ENCODE measurements around the gene ELMOD1.
A peak's percentile ranks its signal among the peaks of the same experiment; 100 is the strongest.

Gene ELMOD1

DNA sequence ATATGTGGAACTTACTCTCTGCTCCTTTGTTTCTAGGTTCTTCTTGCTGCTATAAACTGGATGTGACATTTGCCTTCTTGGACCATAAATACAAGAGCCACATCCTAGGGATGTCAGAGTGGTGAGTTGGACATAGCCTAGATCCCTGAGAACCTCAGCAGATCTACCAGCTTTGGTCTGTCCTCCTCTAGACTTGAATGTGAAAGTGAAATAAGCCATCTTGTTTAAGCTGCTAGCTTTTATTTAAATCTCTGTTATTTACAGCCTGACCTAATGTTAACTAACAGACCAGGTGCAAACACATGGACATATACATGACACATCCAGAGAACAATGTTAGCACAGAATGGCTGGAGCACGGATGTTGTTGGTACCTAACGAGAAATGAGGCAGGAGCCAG, 85.0 kb downstream of the ELMOD1 start:
- H3K9me3 ChIP-seq, result no peaks in the 10 kb centered on the region
- in situ Hi-C loops (cut with MboI; ENCODE audit: low sequenced_read_pairs), result no loop called here
- no peaks in the 10 kb centered on the region for H3K4me1 ChIP-seq
- no peaks in the 10 kb centered on the region for H3K36me3 ChIP-seq (replicated peaks)
- H3K27me3 ChIP-seq (ENCODE audit: low read depth), result no peaks in the 10 kb centered on the region
- H3K4me3 ChIP-seq, result no peak overlapping the region
- no peak for DNase-seq (ENCODE audit: low spot score in 2 of 2)

DNA sequence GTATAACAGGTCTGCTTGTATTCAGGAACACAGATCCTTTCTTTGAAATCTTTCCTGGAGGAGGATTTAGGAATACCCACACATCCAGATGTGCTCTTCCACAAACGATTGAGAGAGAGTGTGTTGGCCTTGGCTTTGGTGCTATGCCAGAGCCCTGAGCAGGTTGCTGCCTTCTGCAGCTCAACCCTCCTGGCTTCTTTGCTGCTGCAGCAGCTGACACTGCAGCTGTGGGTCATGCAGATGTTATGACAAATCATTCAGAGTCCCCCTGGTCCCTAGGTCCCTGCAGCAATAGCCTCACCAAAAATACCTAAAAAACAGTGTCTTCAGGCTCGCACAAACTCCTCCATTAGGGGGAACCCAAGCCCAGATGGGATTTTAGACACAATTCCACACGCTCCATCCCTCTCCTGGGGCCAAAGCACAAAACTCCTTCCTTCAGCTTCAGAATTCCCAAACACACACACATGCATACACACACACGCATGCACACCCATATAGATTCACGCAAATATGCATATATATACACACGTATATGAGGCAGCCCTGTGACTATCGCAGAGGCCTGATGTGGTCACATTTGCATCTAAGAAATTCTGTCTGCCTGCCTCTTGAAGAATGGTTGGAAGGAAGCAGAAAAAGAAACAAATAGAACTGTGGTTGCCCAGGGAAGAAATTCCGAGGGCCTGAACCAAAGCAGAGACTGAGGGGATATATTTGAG, 85.5 kb downstream of the ELMOD1 start:
- Histone ChIP-seq H3K36me3 (replicated peaks) (no peaks in the 10 kb centered on the region), H3K9me3 (no peaks in the 10 kb centered on the region), H3K27me3 (ENCODE audit: low read depth) (no peaks in the 10 kb centered on the region), H3K4me3 (no peak overlapping the region), H3K4me1 (no peaks in the 10 kb centered on the region)
- DNase-seq (ENCODE audit: low spot score in 2 of 2), result no peak
- in situ Hi-C loops (cut with MboI; ENCODE audit: low sequenced_read_pairs), result no loop called here

DNA sequence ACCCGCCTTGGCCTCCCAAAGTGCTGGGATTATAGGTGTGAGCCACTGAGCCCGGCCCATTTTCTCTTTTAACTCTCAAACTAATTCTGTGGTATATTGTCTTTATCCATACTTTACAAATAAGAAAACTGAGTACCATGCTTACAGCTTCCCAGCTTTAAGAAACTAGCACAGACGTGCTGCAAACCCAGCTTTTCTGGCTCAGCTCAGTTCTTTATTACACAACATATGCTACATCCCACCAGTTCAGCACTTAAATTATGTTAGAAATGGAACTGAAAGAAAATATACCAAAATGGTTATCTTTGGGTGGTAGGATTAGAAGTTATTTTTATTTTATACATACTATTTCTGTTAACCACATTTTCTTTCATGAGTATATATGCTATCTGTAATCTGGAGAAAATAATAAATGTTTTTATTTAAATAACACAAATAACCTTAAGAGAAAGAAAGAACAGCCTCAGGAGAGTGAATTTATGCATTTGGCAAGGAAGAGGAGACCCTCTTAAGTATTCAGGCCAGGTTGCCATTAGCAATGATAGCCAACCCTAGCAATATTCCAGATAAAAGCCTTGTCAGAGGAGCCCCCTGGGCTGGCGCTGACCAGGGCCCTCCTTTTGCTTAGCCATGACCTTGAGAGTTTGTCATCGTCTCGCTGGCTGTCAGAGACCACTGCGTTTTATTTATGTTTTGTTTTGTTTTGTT, 87.1 kb downstream of the ELMOD1 start:
- DNase-seq (ENCODE audit: low spot score in 2 of 2), result no peak

DNA sequence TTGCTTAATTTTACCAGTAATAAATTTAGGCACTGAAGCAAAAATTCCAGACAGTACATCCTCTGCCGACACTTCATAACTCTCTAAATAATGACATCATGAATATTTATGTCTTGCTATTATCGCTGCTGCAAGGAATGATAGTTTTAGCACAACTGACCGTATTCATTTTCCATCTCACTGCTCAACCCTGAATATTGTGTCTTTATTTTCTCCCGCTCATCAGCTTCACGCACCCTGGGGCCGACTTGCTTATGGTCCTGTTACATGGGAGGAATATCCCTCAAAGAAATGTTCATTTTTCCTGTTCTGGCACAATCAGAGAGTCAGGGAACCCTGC, 87.7 kb downstream of the ELMOD1 start:
- DNase-seq (ENCODE audit: low spot score in 2 of 2), result no peak
- Histone ChIP-seq H3K9me3 (no peaks in the 10 kb centered on the region), H3K4me1 (no peaks in the 10 kb centered on the region), H3K36me3 (replicated peaks) (no peaks in the 10 kb centered on the region), H3K27me3 (ENCODE audit: low read depth) (no peaks in the 10 kb centered on the region), H3K4me3 (no peak overlapping the region)
- in situ Hi-C loops (cut with MboI; ENCODE audit: low sequenced_read_pairs), result no loop called here

More for the DNA sequence above, 87.1 kb downstream of the ELMOD1 start:
- in situ Hi-C loops (cut with MboI; ENCODE audit: low sequenced_read_pairs), result no loop called here
- Histone ChIP-seq H3K36me3 (replicated peaks) (no peaks in the 10 kb centered on the region), H3K4me3 (no peak overlapping the region), H3K9me3 (no peaks in the 10 kb centered on the region), H3K4me1 (no peaks in the 10 kb centered on the region), H3K27me3 (ENCODE audit: low read depth) (no peaks in the 10 kb centered on the region)

DNA sequence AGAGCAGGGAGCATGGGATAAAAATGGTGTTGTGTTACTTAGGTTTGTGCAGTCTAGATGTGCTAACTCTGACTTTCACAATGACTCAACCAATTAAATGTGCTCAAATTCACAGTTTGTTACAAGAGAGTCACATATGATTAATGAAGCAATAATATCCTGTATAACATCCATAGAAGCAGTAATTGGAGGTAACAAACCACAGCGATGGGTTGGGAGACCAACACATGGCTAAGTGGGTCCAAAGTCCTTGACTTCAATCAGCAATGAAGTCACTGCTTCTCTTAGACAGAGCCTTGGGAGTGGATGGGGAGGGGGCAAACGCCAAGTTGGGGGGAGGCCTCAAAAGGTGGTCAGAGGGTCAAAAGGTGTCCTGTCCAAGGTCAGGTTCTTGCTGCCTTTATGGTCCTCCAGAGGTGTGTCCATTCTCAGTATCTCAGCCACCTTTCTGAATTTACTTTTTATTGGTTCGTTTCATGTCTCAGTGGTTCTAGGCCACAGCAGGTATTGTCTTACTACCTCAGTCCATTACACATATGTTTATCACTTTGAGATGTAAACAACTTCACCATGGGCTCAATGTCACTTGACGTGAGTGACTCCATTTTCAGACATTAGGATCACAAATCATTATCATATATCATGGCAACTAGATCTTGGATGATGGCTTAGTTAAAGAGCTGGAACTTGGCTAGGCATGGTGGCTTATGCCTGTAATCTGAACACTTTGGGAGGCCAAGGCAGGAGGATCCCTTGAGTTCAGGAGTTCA, 88.5 kb downstream of the ELMOD1 start:
- no peaks in the 10 kb centered on the region for H3K27me3 ChIP-seq (ENCODE audit: low read depth)
- in situ Hi-C loops (cut with MboI; ENCODE audit: low sequenced_read_pairs), result no loop called here
- no peaks in the 10 kb centered on the region for H3K36me3 ChIP-seq (replicated peaks)
- DNase-seq (ENCODE audit: low spot score in 2 of 2), result no peak
- H3K4me3 ChIP-seq, result no peak overlapping the region
- no peaks in the 10 kb centered on the region for H3K9me3 ChIP-seq
- no peaks in the 10 kb centered on the region for H3K4me1 ChIP-seq

DNA sequence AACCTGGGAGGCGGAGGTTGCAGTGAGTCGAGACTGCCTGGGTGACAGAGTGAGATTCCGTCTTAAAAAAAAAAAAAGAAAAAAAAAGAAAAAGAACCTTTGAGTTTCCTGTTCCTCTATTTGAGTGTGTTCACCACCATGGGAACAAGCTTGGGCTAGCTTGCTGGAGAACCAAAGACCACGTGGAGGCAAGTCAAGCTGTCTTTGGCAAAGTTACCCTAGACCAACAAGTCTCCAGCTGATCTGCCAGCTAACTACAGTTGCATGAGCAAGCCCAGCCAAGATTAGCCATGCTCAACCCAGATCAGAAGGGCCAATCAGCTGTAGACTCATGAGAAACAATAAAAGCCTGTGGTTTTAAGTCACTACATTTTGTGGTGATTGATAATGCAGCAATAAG, 91.2 kb downstream of the ELMOD1 start:
- in situ Hi-C loops (cut with MboI; ENCODE audit: low sequenced_read_pairs), result no loop called here
- Histone ChIP-seq H3K4me3 (no peak overlapping the region), H3K27me3 (ENCODE audit: low read depth) (no peaks in the 10 kb centered on the region), H3K9me3 (no peaks in the 10 kb centered on the region), H3K36me3 (replicated peaks) (no peaks in the 10 kb centered on the region), H3K4me1 (no peaks in the 10 kb centered on the region)
- DNase-seq (ENCODE audit: low spot score in 2 of 2), result no peak

DNA sequence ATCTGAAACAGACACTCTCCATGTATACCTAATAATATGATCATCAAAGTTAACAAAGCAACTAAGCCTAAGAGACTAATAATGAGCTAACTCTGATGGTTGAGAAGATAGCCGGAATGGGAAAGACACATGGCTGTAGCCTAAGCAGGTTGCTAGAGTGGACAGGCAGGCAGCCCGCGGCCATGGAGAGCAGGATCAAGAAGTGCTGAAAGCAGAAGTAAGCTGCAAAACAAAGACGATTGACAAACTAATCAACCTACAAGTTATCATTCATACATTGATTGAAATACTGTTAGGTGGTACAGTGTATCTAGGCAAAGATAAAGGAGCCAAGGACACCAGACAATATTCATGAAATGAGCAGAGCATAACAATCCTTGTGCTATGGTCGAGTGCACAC, 91.6 kb downstream of the ELMOD1 start:
- in situ Hi-C loops (cut with MboI; ENCODE audit: low sequenced_read_pairs), result no loop called here
- DNase-seq (ENCODE audit: low spot score in 2 of 2), result no peak

DNA sequence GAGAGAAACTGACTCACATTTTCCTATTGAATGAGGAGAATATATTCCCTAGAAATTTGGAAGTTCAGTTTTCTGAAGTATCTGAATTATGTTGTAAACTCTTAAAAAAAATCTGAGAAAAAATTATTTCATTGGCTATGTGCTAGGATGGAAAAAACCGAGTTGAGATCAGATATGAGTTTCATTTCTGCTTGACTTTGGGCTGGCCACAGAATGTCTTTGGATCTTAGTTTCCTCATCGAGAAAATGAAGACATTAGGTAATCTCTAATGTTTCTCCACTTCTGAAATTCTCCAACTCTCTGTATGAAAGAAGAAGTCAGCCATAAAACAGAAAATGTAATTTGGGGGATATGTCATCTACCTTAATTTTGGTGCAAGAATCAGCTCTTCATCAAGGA, 92.1 kb downstream of the ELMOD1 start:
- Histone ChIP-seq H3K36me3 (replicated peaks) (no peaks in the 10 kb centered on the region), H3K9me3 (no peaks in the 10 kb centered on the region), H3K4me1 (no peaks in the 10 kb centered on the region), H3K27me3 (ENCODE audit: low read depth) (no peaks in the 10 kb centered on the region), H3K4me3 (no peak overlapping the region)
- no peak for DNase-seq (ENCODE audit: low spot score in 2 of 2)
- in situ Hi-C loops (cut with MboI; ENCODE audit: low sequenced_read_pairs), result no loop called here

More for the DNA sequence above, 91.6 kb downstream of the ELMOD1 start:
- no peaks in the 10 kb centered on the region for H3K27me3 ChIP-seq (ENCODE audit: low read depth)
- no peak overlapping the region for H3K4me3 ChIP-seq
- no peaks in the 10 kb centered on the region for H3K4me1 ChIP-seq
- H3K36me3 ChIP-seq (replicated peaks), result no peaks in the 10 kb centered on the region
- H3K9me3 ChIP-seq, result no peaks in the 10 kb centered on the region

DNA sequence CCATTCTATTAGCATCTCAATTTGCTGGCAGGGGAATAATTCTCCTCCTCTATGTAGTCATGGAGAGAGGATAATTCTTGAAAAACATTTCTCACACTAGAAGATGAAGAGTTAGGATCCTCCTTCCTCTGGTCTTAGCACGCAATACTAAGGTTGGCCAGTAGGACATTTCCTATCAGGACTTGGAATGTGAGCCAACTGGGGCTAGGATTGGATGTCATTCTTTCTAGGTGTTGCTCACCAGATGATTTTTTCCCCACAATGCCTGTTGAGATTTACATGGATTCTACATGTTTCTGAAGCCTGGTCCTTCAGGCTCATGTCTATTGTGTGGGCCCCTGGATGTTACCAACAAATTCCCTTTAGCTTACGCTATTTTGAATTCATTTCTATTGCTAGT, 92.9 kb downstream of the ELMOD1 start:
- no peak overlapping the region for H3K4me3 ChIP-seq
- H3K27me3 ChIP-seq (ENCODE audit: low read depth), result no peaks in the 10 kb centered on the region
- no peaks in the 10 kb centered on the region for H3K4me1 ChIP-seq
- in situ Hi-C loops (cut with MboI; ENCODE audit: low sequenced_read_pairs), result no loop called here
- no peaks in the 10 kb centered on the region for H3K9me3 ChIP-seq
- DNase-seq (ENCODE audit: low spot score in 2 of 2), result peak in 1 of 2 experiments; percentile 53
- H3K36me3 ChIP-seq (replicated peaks), result no peaks in the 10 kb centered on the region

DNA sequence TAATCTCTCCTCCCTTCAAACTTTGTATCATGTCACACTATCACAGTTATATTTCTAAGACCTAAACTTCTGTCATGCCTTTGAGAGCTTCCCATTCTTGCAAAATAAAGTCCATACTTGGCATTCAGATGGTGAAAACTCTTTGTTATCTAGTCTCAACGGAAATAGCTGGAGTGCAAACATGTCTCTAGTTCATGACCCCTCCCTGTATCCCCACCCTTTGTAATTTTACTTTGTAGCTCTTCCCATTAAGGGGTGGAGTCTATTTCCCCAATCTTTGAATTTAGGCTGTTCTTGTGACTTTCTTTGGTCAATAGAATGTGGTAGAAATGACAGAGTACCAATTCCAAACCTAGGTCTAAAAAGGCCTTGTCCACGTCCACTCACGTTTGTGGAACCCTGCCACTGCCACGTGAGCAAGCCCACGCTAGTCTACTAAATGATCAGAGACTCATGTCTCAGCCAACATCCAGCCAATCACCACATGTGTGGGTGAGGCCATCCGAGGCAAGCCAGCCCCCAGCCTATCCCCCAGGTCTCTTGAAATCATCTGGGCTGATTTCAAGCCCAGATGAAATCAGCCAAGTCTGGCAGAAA, 97.5 kb downstream of the ELMOD1 start:
- Histone ChIP-seq H3K4me3 (no peak overlapping the region), H3K9me3 (no peaks in the 10 kb centered on the region), H3K4me1 (no peaks in the 10 kb centered on the region), H3K36me3 (replicated peaks) (no peaks in the 10 kb centered on the region), H3K27me3 (ENCODE audit: low read depth) (no peaks in the 10 kb centered on the region)
- DNase-seq (ENCODE audit: low spot score in 2 of 2), result no peak
- in situ Hi-C loops (cut with MboI; ENCODE audit: low sequenced_read_pairs), result loop anchor here (5.0 kb wide), 1 partner anchor 111 kb away; no protein-coding TSS in a partner anchor

DNA sequence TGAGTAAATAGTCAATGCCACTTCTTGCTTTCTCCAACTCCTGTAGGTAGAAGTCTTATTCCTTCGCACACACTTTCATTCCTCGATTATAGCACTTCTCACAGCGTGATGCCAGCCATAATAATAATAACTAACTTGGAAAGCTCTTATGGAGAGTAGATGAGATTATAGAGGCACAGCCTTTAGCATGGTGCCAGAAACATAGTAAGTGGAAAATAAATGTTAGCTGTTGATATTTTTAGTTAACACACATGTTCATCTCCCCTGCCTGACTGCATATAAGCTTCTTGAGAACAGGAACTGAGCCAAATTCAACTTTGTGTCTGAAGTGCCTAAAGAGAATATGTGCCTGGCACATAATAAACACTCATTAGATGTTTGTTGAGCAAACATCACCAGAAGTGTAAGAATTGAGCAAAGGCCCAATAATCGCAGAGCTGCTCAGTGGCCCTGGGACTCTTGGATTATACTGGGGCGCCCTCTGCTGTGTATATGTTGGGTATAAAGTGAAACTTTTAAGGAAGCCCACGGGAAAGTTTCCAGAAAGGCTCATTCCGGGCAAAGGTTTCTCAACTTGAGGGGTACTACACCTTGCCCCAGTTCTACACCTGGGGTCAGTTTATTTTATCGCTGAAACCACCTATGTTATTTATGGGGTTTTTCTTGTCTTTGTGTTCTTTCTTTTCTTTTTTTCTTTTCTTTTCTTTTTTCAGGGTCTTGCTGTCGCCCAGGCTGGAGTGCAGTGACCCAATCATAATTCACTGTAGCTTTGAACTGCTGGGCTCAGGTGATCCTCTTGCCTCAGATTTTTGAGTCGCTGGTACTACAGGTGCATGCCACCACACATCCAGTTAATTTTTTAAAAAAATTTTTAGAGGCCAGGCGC, 98.6 kb downstream of the ELMOD1 start:
- no peaks in the 10 kb centered on the region for H3K36me3 ChIP-seq (replicated peaks)
- no peak overlapping the region for H3K4me3 ChIP-seq
- no peaks in the 10 kb centered on the region for H3K4me1 ChIP-seq
- in situ Hi-C loops (cut with MboI; ENCODE audit: low sequenced_read_pairs), result loop anchor here (5.0 kb wide), 1 partner anchor 112 kb away; no protein-coding TSS in a partner anchor
- peak; percentile 53 to 84 for DNase-seq (ENCODE audit: low spot score in 2 of 2)
- no peaks in the 10 kb centered on the region for H3K27me3 ChIP-seq (ENCODE audit: low read depth)
- H3K9me3 ChIP-seq, result no peaks in the 10 kb centered on the region

DNA sequence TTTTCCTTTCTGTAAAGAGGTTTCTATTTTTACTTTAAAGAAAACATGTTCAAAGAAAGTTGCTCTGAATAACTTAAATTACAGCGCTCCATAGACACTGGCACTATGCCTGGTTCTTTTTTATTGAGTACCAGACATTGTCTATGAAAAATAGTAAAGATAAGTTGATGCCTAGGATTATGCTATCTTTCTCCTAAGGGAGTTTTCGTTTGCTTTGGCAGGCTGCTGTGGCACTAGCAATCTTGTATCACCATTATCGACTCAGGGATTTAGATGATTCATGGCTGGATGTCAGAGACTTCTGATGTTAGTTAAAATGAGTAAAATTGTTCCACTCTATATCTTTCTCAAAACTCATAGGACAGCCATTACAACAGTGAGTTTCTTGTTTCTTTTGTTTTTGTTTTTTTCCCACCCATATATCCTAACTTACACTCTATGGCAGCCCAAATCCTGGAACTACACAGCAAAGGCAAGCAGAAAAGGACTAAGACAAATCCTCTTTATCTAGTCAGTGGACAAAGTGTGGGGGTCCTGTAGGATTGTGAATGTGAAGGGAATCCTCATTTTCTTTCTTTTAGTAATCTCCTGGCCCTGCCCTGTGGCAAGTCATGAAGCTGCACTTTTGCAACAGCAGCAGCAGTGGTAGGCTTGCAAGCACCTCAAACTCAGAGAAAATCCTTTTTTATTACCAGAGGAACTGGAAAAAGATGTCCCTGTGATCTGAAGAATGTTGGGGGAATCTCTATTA, 100.2 kb downstream of the ELMOD1 start:
- in situ Hi-C loops (cut with MboI; ENCODE audit: low sequenced_read_pairs), result no loop called here
- H3K36me3 ChIP-seq (replicated peaks), result no peaks in the 10 kb centered on the region

More for the DNA sequence above, 100.2 kb downstream of the ELMOD1 start:
- Histone ChIP-seq H3K27me3 (ENCODE audit: low read depth) (no peaks in the 10 kb centered on the region), H3K9me3 (no peaks in the 10 kb centered on the region), H3K4me1 (no peaks in the 10 kb centered on the region), H3K4me3 (no peak overlapping the region)
- no peak for DNase-seq (ENCODE audit: low spot score in 2 of 2)
